IPS DF 4.7 (cell line): ENCODE data around the gene TCF7L1.
"Not testable (repeated sequence)": the region's sequence is repeated elsewhere in the genome, so short reads cannot be mapped to it uniquely, and the experiment has no call there.

Source experiments
- DNase-seq: peaks from one replicate; pipeline ENCODE4 v3.0.0-alpha.2; 2013; ENCODE audit warnings: low spot score; ENCODE audit errors: extremely low read depth

TCF7L1 gene

DNA sequence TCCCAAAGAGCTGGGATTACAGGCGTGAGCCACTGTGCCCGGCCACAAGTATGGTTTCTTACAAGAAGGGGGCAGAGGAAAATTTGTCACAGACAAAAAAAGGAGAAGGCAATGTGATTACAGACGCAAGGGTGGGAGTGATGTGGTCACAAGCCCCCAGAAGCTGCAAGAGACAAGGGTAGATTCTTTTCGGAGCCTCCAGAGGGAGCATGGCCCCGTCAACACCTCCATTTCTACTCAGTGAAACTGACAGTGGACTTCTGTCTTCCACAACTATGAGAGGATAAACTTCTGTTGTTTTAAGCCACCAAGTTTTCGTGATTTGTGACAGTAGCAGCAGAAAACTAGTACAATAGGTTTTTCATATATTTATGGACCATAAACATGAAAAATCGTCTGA is 2.1 kb upstream of the TCF7L1 start:
- DNase-seq = no peak

GRCh38 chr2:85132397-85132796 is 795 bp upstream of the TCF7L1 start:
- no peak for DNase-seq

DNA sequence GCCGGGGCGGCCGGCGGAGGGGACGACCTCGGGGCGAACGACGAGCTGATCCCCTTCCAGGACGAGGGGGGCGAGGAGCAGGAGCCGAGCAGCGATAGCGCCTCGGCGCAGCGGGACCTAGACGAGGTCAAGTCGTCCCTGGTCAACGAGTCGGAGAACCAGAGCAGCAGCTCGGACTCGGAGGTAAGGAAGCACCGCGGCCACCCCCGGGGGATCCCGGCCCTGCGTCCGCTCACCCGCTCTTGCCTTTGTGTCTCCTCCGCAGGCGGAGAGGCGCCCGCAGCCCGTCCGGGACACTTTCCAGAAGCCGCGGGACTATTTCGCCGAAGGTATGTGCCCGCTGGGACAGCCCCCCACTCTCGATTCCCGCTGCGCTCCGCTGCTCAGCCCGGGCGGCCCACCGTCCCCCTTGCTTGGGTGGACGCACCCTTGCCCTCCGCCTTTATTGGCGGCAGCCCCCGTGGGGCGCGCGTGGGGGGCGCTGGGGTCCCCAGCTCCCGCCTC is 611 bp downstream of the TCF7L1 start:
- DNase-seq = no peak

DNA sequence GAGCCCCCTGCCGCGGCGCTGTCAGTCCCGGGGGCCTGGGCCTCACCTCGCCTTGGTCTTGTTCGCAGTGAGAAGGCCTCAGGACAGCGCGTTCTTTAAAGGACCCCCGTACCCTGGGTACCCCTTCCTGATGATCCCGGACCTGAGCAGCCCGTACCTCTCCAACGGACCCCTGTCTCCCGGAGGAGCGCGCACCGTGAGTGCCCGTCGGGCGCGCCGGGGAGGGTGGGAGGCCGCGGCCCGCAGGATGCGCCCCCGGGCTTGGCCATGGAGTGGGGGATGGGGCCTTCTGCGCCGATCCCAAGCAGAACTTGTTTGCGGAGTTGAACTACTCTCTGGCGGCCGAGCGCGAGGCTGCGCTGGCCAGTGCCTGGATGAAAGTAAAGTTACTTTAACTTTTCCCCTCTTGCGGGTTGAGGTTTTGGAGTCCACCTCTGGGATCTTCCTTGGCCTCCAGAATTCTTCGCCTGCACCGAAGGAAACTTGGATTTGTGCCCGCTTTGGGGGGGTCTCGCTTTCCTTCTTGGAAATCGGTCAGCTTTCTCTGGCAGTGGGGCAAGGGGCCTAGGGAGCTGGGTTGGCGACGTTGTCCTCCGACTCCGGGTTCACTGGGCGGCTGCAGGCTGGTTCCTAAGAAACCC is 1.2 kb downstream of the TCF7L1 start:
- no peak for DNase-seq

DNA sequence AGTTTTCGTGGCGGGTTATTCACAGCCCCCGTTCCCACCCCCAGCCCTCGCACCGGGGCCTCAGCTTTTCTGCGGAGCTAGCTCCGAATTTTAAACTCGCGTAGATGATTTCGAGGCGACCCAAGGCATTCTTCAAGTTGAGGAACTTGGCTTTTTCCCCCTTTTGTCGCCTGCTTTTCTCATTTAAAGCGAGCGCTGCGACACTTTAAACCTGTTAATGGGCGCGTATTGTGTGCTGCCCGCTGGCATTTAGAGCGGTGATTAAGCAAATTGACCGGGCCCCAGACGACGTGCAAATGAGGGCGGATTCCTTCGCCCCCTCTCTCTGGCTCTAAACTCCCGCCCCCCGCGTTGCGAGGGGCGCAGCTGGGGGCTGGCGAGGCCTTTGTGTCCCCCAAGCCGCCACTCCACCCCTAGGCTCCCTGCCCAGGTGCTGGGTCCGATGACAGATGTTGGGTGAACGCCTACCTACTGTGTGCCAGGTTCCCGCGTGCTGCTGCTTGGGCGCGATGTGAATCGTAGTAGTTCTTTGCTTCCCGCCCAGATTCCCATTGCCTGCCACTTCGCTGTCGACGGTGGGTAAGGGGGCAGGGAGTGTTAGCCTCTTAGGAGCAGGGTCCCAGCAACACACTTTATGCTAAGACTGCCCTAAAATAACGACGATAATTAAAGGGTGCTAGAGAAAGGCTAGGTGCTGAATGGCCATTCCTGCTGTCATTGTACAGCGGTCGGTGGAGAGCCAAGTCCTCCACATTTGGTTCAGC is 1.9 kb downstream of the TCF7L1 start:
- DNase-seq = no peak

DNA sequence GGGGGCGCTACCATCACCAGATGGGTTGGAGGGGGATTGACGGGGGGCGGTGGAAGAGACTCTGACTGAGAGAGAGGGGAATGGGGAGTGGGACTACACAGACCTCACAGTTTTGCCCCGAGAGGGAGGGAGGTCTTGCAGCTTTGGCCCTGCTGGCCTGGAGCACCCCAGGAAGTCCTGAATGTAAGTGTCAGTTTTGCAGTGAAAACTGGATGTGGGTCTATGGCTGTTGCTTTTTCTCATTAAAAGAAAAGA is 2.4 kb downstream of the TCF7L1 start:
- no peak for DNase-seq

GRCh38 chr2:85137156-85137555 is 4.0 kb downstream of the TCF7L1 start:
- DNase-seq = no peak

GRCh38 chr2:85143463-85144082 is 10.4 kb downstream of the TCF7L1 start:
- DNase-seq = no peak

GRCh38 chr2:85145116-85145820 is 12.1 kb downstream of the TCF7L1 start:
- DNase-seq = no peak

DNA sequence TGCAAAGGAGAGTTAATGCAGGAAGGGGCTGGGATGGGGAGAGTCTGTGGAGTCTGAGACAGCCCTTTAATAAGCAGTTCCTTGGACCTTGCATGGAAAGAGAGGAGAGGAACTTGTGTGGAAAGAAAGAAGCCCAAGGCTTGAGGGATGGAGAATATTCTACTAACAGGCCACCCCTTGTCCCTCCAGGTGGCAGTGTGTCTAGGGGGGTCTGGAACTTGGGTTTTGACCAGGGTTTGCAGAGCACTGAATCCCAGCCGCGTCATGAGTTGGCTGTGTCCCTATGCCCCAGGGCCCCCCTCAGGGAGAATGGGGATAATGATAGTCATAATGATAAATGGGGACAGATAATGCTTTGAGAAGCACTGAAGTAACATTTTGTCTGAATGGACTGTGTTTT is 15.0 kb downstream of the TCF7L1 start:
- DNase-seq = no peak

- no peak for DNase-seq
Observed at GRCh38 chr2:85151026-85151425, 17.8 kb downstream of the TCF7L1 start.

DNA sequence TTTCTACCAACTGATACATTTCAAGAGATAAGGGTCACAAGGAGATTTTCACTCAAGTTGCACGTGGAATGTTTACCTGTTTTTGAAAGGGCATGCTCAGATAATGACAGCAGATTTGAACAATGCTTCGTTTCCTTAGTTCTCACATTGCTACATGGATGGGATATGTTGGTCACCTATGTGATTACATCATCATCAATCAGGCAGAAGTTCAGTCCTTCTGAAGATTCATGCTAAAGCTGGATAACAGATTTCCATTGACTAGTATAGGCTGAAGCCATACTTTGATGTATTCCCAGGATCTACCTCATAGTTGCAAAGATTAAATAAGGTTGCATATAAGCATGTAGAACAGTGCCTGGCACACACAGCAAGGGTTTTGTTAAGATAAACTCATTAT is 19.7 kb downstream of the TCF7L1 start:
- DNase-seq = no peak

DNA sequence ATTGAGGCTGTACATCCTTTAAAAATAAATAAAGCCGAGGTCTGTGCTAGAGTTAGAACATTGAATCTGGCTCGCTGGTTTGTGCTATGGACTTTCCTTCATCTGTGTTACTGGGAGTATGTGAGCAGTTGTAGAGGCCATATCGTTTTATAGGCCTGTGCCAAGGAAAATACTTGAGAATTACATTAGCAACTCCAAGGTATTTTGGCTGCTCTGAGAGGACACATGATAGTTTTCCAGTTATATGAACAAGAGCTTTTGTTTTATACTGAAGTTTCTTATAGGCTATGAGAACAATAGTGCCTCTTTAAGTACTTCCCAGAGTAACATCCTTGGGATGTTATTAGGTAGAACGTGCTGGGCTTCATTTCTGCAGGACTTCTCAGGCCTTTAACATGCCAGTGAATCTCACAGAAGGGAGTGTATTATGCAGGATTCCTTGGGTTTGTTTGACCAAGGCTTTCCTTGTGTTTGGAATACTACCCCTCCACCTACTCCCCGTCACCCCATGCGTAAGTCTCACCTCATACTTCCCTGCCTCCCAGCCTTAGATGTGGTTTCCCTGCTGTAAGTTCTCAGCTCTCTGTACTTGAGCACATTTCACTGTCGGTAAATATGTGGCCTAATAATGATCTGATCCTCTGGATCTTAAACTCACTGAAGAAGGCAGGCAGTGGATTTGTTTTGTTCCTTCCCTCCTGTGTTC is 21.0 kb downstream of the TCF7L1 start:
- DNase-seq = no peak

- DNase-seq = not testable (repeated sequence)
Observed at GRCh38 chr2:85155082-85155481, 21.9 kb downstream of the TCF7L1 start.

- no peak for DNase-seq
Observed at GRCh38 chr2:85156153-85156552, 23.0 kb downstream of the TCF7L1 start.

GRCh38 chr2:85156619-85157018 is 23.4 kb downstream of the TCF7L1 start:
- no peak for DNase-seq

DNA sequence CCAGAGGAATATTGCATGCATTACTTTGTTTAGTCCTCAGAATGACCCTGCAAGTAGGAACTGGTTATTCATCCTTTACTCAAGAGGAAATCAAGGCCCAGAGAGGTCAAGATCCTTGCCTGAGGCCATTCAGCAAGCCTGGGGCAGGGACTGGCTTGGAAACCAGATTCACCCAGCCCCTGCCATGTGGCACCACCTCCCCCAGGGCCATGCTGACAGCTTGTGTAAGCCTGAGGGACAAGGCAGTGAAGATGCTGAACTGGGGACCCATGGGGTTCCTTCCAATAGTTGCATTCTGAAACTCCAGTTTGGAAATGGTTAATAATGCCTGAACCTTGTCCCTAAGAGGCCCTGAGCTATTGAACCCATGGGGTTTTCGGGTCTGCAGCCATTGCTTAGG is 24.2 kb downstream of the TCF7L1 start:
- DNase-seq = no peak

- no peak for DNase-seq
Observed at GRCh38 chr2:85158559-85159273, 25.5 kb downstream of the TCF7L1 start.

DNA sequence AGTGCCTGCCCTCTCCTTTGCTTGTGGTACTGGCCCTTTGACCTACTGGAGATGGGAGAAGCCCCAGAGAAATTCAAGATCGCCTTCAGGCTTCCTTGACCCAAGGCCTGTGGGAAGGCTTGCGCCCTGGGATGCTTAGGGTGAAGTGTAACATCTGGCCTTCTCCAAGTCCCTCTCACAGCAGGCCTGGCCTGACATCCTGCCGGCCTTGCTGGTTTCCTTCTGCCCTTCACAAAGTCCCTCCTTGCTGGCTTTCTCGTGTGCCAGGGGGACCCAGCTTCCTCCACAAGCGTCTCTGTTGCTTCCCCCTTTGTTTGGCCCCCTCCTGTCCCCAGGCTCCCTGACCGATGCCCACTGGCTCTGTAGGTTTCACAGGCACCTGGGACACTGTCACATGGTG is 26.4 kb downstream of the TCF7L1 start:
- DNase-seq = no peak

GRCh38 chr2:85160966-85161960 is 28.1 kb downstream of the TCF7L1 start:
- DNase-seq = no peak
